GM21528 (cell line): Measurements from ENCODE around the gene OSBPL10.

Experiments used
- ATAC-seq: cut with Tn5 transposase; IDR thresholded peaks from one replicate; pipeline ENCODE4 v1.9.1; 2021; ENCODE audit warnings: mild to moderate bottlenecking, moderate library complexity; ENCODE audit not compliant: unreplicated experiment, low FRiP score

The OSBPL10 gene

DNA sequence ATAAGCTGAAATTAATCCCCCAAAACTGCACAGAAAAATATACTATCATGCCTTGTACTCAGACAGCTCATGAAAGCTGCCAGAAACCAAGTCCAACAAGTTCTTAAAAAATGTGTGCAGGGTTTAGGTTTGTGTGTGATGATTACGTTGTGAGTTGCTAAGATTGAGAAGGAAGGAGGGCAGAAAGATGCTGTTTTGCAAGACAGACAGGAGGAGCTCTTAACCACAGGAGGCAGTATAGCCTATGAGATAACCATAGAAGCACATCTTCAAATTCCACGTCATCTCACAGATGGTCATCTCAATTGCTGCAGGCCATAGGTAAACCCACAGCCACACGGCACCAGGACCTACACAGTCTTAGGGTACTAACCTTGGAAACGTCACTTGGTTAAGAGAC, 256.4 kb downstream of the OSBPL10 start:
- no peak for ATAC-seq

- ATAC-seq = no peak
Measured at GRCh38 chr3:31724116-31724515, 256.9 kb downstream of the OSBPL10 start.

DNA sequence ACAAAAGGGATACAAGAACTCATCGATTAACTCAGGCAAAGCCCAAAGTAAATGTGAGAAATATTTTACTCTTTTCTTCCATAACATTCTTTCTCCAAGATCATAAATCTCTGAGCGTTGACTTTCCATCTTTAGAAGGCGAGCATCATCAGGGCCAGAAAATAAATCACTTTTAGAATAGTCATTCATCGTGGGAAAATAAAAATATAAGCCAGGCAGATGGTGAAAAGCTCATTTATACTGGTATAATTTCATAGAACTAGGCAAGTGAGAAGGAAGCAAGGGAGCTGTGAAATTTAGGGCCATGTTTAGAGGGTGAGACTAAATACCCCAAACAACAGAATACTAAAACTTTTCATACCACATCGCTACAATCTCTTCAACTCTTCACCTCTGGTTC, 257.4 kb downstream of the OSBPL10 start:
- no peak for ATAC-seq

GRCh38 chr3:31721676-31722075, 259.4 kb downstream of the OSBPL10 start:
- no peak for ATAC-seq

DNA sequence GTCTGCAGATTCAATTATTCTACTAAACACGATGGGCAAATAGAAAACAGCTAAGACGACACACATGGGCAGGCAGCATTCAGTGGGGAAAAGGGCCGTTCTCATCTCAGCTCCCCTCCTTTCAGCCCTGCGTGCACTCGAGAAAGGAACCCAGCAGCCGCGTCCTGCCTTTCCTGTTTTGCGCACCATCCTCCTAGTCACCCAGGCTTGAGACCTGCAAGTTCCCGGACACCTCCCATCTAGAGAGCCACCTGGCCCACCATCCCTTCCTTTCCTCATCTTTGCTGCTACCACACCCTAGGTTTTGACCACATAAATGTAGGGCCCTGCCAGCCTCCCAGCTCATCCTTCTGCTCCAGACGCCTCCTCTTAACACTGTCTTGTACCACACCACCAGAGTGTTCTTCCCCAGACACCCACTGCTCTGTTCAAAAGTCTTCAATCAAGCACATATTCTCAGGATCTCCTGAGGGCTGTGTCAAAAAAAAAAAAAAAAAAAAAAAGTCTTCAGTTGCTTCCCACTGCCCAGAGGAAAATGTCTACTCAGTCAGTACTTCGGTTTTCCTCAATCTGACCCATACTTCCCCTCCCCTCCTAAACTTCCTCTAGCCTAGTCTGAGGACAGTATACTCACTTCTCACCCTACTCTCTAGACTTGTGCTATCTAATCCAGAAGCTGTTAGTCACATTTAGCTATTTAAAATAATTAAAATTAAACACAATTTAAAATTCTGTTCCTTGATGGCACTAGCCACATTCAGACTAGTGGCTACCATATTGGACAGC, 266.4 kb downstream of the OSBPL10 start:
- ATAC-seq = no peak

DNA sequence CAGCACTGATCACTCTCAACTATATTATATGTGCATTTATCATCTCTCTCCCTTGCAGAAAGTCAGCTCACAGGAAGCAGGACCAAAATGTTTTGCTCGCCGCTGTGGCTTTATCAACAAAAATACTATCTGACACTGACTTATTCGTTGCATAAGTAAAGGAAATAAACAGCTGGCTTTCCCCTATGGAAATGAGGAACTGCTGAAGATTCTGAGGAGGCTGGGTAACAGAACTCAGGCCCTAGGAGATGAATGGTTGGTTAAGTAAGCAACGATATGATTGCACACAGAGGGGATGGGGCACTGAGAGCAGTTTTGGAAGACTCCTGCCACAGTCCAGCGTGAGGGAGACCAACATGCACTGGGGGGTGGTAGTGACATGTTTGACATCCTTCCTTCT, 267.2 kb downstream of the OSBPL10 start:
- no peak for ATAC-seq

- ATAC-seq = no peak
Measured at GRCh38 chr3:31710123-31710803, 270.8 kb downstream of the OSBPL10 start.

DNA sequence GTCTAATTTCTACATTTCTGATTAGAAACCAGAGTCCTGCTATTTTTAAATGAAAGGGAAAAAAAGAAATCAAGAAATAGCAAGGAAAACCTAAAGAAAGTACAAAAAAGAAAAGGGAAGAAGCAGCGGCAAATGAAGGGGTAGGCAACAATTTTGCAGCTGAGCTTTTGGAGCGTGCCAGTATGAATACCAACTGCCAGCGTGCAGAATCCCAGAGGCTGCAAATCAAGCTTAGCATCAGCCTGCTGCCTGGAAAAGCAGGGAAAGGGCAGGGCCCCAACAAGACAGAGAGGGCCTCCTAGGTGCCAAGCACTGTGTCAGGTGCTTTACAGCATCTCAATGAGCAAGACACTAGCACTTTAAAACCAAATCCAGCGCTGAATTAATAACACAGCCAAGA, 271.5 kb downstream of the OSBPL10 start:
- no peak for ATAC-seq

GRCh38 chr3:31709005-31709404, 272.1 kb downstream of the OSBPL10 start:
- no peak for ATAC-seq

- no peak for ATAC-seq
Measured at GRCh38 chr3:31707286-31707685, 273.8 kb downstream of the OSBPL10 start.

- no peak for ATAC-seq
Measured at GRCh38 chr3:31705736-31706135, 275.3 kb downstream of the OSBPL10 start.

GRCh38 chr3:31704591-31705179, 276.4 kb downstream of the OSBPL10 start:
- ATAC-seq = no peak

- ATAC-seq = no peak
Measured at GRCh38 chr3:31704156-31704555, 276.9 kb downstream of the OSBPL10 start.

GRCh38 chr3:31701286-31701685, 279.8 kb downstream of the OSBPL10 start:
- ATAC-seq = no peak

- ATAC-seq = no peak
Measured at GRCh38 chr3:31699309-31699953, 281.6 kb downstream of the OSBPL10 start.

GRCh38 chr3:31696815-31697548, 284.1 kb downstream of the OSBPL10 start:
- ATAC-seq = no peak

DNA sequence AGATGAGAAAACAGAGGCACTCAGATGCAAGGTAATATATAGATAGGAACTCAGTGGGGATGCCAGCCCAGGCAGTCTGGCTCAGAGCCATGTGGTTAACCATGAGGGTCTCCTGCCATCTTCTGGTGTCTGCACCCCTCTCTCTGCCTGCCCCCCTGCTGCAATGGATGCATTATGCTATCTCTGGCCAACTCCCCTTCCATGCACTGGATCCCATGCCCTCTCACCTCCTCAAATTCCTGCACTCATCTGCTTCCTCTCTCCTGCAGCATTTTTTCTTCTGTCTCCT, 285.1 kb downstream of the OSBPL10 start:
- no peak for ATAC-seq

DNA sequence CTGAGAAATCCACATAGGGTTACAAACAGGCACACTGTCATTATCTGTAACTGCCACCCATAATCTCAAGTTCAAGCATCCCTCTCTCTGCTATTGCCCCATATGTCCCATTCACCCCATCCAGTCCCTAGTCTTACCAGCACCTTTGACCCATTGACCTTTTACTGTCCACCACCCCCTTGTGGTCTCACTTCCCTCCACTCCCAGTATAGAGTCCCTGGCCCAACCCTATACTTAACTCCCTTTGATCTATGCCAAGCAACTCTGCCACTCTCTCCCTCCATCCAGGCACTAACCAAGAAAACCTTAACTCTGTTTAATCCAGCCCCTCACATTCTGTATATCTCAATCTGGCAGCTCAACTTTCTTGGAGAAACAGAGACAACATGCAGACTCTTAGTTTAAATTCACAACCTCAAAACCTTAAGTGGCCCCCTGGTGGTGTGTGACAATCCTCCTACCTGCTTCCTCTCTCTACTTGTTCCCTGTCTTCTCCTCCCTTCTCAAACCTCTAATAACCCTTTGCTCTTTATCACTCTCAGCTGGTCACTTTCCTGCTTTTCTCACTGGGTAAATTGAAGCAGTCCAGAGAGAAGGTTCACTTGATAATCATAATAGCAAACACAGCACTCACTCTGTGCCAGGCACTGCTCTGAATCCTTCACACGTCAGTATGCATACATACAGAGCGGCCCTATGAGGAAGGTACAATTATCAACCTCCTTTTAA, 285.6 kb downstream of the OSBPL10 start:
- no peak for ATAC-seq

- ATAC-seq = no peak
Measured at GRCh38 chr3:31693346-31693745, 287.7 kb downstream of the OSBPL10 start.

- ATAC-seq = no peak
Measured at GRCh38 chr3:31692751-31693150, 288.3 kb downstream of the OSBPL10 start.
